Thoracic aorta (tissue), 2 donors: ENCODE results near the gene GPR162. TPM values are rescaled to one million over a fixed set of nuclear protein-coding genes. Genes with fewer than 3 reads are reported as not detected.

ENCODE experiments used
- ATAC-seq: fragments of 150-250 bp; one replicate; pipeline ENCODE4 v1.8.0; 2017; ENCODE audit warnings: low read depth; ENCODE audit not compliant: insufficient number of reproducible peaks, low FRiP score
- DNase-seq: peaks from one replicate; pipeline ENCODE4 v3.0.0-alpha.2; 2020; ENCODE audit warnings: low spot score
- H3K27ac ChIP-seq, 2 donors: fragments of 200-600 bp; sonication (generic); 1 replicate in 1 of 2; 2 replicates in 1 of 2; pipeline ENCODE4 v1.5.1; 2016; ENCODE audit warnings: mild to moderate bottlenecking in 2 of 2, moderate library complexity in 2 of 2
- H3K27me3 ChIP-seq: fragments of 200-600 bp; sonication (generic); replicated peaks from 2 replicates; pipeline ENCODE4 v1.6.0; 2016; ENCODE audit warnings: mild to moderate bottlenecking; ENCODE audit not compliant: insufficient read depth
- H3K36me3 ChIP-seq: fragments of 200-600 bp; sonication (generic); one replicate; pipeline ENCODE4 v1.5.1; 2016
- H3K4me1 ChIP-seq, 2 donors: fragments of 200-600 bp; sonication (generic); 1 replicate in 1 of 2; 2 replicates in 1 of 2; pipeline versions ENCODE4 v1.5.1 to v1.6.0; 2016; ENCODE audit warnings: low read depth in 2 of 2, mild to moderate bottlenecking in 1 of 2; ENCODE audit not compliant: control insufficient read depth in 1 of 2
- H3K4me3 ChIP-seq: fragments of 200-600 bp; sonication (generic); 2 replicates; pipeline ENCODE4 v1.5.1; 2016; ENCODE audit warnings: mild to moderate bottlenecking
- H3K9me3 ChIP-seq: fragments of 200-600 bp; sonication (generic); 2 replicates; pipeline ENCODE4 v1.5.1; 2016
- total RNA-seq, 2 donors: library from RNA; depleted of rRNA; stranded (reverse); fragments of >200 nt; gene quantifications; one replicate each; pipeline versions ENCODE4 v1.1.0 to v1.2.3, GENCODE V29; 2016
- TF ChIP-seq, protein P1 (sequence below): fragments of 200-600 bp; sonication (generic); IDR thresholded peaks from one replicate; pipeline ENCODE4 v1.5.1; 2019; ENCODE audit warnings: antibody characterized with exemption

GPR162 gene
- total RNA-seq, 2 donors from 2014 or later: 1.1 to 3.1 TPM

GRCh38 chr12:6787309-6787708 lies 34.3 kb upstream of the GPR162 start:
- H3K9me3 ChIP-seq: no peaks in the 10 kb centered on the region
- no peaks in the 10 kb centered on the region for H3K4me1 ChIP-seq
- no peak overlapping the region for H3K4me3 ChIP-seq
- DNase-seq (no peak), ATAC-seq (no peak)
- TF ChIP-seq, protein P1, sequence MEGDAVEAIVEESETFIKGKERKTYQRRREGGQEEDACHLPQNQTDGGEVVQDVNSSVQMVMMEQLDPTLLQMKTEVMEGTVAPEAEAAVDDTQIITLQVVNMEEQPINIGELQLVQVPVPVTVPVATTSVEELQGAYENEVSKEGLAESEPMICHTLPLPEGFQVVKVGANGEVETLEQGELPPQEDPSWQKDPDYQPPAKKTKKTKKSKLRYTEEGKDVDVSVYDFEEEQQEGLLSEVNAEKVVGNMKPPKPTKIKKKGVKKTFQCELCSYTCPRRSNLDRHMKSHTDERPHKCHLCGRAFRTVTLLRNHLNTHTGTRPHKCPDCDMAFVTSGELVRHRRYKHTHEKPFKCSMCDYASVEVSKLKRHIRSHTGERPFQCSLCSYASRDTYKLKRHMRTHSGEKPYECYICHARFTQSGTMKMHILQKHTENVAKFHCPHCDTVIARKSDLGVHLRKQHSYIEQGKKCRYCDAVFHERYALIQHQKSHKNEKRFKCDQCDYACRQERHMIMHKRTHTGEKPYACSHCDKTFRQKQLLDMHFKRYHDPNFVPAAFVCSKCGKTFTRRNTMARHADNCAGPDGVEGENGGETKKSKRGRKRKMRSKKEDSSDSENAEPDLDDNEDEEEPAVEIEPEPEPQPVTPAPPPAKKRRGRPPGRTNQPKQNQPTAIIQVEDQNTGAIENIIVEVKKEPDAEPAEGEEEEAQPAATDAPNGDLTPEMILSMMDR: no peak
- H3K36me3 ChIP-seq: no peaks in the 10 kb centered on the region
- H3K27me3 ChIP-seq: no peaks in the 10 kb centered on the region
- H3K27ac ChIP-seq: no peak overlapping the region

- no peaks in the 10 kb centered on the region for H3K9me3 ChIP-seq
- no peaks in the 10 kb centered on the region for H3K27me3 ChIP-seq
- TF ChIP-seq, protein P1: no peak
- no peak for DNase-seq
- no peak within 1 kb of the TSS for H3K27ac ChIP-seq
- ATAC-seq: no peak
- no peaks in the 10 kb centered on the region for H3K36me3 ChIP-seq
- no peaks in the 10 kb centered on the region for H3K4me1 ChIP-seq
- peak within 1 kb of the TSS; percentile 31 for H3K4me3 ChIP-seq
Observed at GRCh38 chr12:6788972-6789924, 32.4 kb upstream of the GPR162 start, which contains the start of gene CD4. Gene CD4, plus strand, starts transcription at chr12:6789528. Its CDS starts 10,611 bp downstream, at chr12:6800139.

DNA sequence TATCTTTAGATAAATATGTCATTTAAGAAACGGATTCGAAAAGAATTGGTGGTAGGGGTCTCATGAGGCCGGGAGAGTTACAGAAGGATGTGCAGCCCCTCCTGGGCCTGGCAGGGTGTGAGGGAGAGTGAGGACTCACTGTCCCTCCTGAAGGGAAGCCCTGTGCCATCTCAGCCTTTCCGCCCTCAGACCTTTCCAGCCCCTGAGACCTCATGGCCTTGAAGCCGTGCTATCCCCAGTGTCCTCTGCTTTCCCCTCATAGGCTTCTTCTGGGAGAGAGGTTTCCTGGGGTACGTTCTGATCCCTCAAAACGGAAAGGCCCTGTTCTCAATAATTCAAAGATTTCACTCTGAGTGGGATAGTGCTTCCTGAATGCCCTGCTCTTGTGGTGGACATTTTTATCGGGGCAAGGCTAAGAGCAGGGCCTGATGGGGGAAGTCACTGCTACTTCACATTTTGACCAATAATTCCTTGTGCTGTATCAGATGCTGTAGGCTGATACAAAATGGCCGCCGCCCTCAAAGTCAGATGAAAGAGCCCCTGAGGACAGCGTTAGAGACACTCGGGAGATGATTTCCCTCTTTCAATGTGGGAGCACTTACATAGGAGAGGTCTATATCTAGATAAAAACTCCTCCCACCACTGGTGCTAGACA lies 31.0 kb upstream of the GPR162 start:
- no peaks in the 10 kb centered on the region for H3K27me3 ChIP-seq
- TF ChIP-seq, protein P1: no peak
- H3K4me3 ChIP-seq: peak overlapping the region; percentile 31
- no peak overlapping the region for H3K27ac ChIP-seq
- H3K36me3 ChIP-seq: no peaks in the 10 kb centered on the region
- no peak for DNase-seq
- no peaks in the 10 kb centered on the region for H3K4me1 ChIP-seq
- H3K9me3 ChIP-seq: no peaks in the 10 kb centered on the region
- ATAC-seq: no peak

DNA sequence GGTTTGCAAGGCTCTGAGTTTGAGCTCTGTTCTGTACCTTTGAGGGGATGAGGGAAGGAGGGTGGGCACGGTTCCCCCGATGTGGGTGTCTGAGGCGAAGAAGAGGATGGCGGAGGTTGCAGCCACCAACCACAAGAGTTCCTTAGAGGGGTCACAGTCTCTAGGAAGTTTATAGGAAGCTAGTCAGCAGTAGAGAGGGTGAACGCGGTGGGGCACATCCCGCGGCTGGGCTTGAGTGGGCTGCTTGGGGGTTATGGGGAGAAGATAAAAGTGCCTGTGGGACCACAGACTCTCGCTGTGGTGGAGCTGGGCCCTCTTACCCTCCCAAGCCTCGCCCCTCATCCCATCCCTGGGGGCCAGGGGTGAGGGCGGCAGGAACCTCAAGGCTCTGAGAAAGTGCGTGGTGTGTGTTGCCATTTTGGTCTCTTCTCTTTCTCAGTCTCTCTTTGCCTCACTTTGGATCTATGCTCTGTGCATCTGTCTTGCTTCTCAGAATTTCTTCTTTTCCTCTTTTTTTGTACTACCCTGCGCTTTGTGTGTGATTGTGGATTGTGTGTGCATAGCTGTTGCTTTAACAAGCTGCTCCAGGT lies 29.6 kb upstream of the GPR162 start:
- peak overlapping the region; percentile 49 for H3K4me3 ChIP-seq
- no peaks in the 10 kb centered on the region for H3K27me3 ChIP-seq
- TF ChIP-seq, protein P1: no peak
- DNase-seq (no peak), ATAC-seq (no peak)
- no peaks in the 10 kb centered on the region for H3K36me3 ChIP-seq
- no peaks in the 10 kb centered on the region for H3K9me3 ChIP-seq
- H3K27ac ChIP-seq: peak overlapping the region in 1 of 2 donors; percentile 7
- H3K4me1 ChIP-seq: no peaks in the 10 kb centered on the region
